Stimulated activated CD4-positive, alpha-beta T cell treated with anti-CD3 and anti-CD28 coated beads, Interleukin-4, amount 100 ng/mL, for 1 hour (primary cell): Measurements from ENCODE around the gene C16orf90.

Experiments used
- DNase-seq: peaks from one replicate; pipeline ENCODE4 v3.0.0-alpha.2; 2020

The C16orf90 gene

GRCh38 chr16:3461151-3461550, 34.1 kb downstream of the C16orf90 start:
- peak; percentile 36 for DNase-seq

- no peak for DNase-seq
These were observed 34.7 kb downstream of the C16orf90 start for GRCh38 chr16:3460585-3460984.

- DNase-seq = no peak
These were observed 35.2 kb downstream of the C16orf90 start for GRCh38 chr16:3460121-3460520.

- no peak for DNase-seq
These were observed 35.7 kb downstream of the C16orf90 start for GRCh38 chr16:3459401-3460090.

- DNase-seq = no peak
These were observed 36.4 kb downstream of the C16orf90 start for GRCh38 chr16:3458852-3459361.

GRCh38 chr16:3458278-3458851, 36.9 kb downstream of the C16orf90 start:
- peak; percentile 14 for DNase-seq

GRCh38 chr16:3457434-3458252, 37.6 kb downstream of the C16orf90 start:
- peak; percentile 92 for DNase-seq

- DNase-seq = no peak
These were observed 40.6 kb downstream of the C16orf90 start for GRCh38 chr16:3454631-3455147.

GRCh38 chr16:3454093-3454492, 41.2 kb downstream of the C16orf90 start:
- no peak for DNase-seq

GRCh38 chr16:3444032-3444388, 51.3 kb downstream of the C16orf90 start:
- DNase-seq = peak; percentile 22
